ENCODE data around the gene BPGM.
A peak's percentile ranks its signal among the peaks of the same experiment; 100 is the strongest.

The BPGM gene

GRCh38 chr7:134646425-134647305 lies at the start of gene BPGM:
Gene BPGM (plus strand): TSS chr7:134646853. CDS start chr7:134661508, 14,655 bp downstream.
- peak; percentile 92 for DNase-seq (ENCODE audit: low read depth)

DNA sequence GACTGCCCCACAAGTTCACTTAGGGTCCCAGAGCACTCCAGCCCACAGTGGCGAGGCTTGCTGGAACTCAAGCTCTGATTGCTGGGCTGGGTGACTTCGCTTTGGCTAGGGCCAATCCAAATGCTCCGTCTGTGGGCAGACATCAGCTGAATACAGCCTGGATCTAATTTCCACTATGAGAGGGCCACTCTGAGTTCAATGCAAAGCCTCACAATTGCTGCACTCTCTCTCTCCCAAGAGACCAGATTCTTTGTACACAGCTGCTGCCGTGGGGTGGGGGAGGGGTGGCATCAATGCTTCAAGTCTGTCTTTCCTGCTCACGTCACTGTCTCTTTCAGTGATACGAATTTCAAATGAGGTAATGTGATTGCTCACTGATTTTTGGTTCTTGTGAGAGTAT lies 47.3 kb upstream of the BPGM start:
- DNase-seq (ENCODE audit: low read depth): no peak

- DNase-seq (ENCODE audit: low read depth): no peak
Observed at GRCh38 chr7:134601459-134601858, 45.2 kb upstream of the BPGM start.

GRCh38 chr7:134602881-134603451 lies 43.7 kb upstream of the BPGM start:
- DNase-seq (ENCODE audit: low read depth): no peak

GRCh38 chr7:134605978-134606923 lies 40.4 kb upstream of the BPGM start:
- DNase-seq (ENCODE audit: low read depth): peak; percentile 33

- DNase-seq (ENCODE audit: low read depth): no peak
Observed at GRCh38 chr7:134611611-134612151, 35.0 kb upstream of the BPGM start.

DNA sequence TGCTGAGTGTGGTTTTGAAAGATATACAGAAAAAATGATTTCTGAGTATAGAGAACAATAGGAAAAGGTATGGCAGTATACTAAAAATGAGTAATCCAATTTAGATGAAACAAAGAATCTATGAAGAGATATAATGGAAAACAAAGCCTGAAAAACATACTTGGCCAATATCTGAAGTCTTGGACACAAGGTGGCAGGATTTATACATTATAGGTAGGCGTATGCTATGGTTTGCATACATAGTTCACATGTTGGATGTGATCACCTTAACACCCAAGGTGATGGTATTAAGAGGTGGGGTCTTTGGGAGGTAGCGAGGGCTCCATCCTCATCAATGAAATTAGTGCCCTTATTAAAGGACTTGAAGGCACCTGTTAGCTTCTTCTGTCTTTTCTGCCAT lies 34.5 kb upstream of the BPGM start:
- DNase-seq (ENCODE audit: low read depth): no peak

DNA sequence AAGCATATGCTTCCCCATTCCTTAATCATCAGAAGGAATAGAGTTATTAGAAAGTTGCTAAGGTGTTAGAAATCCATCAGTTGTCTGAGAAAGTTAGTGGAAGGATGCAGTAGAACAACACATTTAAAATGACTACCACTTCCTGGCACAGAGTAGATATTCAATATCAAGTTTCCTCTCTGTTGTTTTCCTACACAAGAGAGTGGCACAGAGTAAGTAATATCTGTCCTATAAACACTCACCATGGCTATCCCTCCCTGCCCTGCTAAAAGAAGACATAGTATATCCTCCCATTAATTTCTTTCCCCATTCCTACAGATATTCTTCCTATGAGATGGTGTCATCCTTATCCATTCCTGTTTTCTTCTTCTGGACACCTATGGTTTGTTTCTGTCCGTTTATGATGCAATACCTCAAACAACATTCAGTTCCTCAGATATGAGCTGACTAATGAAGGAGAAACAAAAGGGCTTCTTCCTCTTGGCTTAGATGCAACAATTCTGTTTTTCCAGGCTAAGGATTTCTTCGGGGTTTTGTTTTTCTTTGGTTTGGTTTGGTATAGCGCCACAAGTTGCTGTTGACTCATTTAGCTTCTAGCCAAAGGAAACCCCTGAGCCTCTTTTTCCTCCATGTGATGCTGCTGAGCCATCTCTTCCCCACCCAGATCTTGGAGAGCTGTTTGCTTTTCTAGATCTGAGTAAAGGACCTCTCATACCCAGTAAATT lies 32.9 kb upstream of the BPGM start:
- no peak for DNase-seq (ENCODE audit: low read depth)

DNA sequence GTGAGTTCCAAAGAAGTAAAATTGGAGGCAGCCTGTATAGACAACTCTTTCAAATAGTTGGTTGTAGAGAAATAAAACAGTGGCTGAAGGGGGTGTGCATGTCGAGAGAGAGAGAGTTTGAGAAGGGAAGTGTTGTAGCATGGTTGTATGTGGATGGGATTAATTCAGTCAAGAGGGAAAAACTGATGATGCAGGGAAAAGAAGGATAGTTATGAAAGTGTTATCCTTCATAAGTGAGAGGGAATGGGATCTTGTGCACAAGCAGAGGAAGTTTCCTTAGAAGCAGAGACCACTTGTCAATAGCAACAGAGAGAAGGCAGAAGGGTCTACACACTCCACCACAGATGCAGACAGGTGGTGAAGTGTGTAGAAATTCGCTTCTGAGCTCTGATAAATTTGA lies 30.0 kb upstream of the BPGM start:
- DNase-seq (ENCODE audit: low read depth): no peak

GRCh38 chr7:134618756-134619530 lies 27.7 kb upstream of the BPGM start:
- DNase-seq (ENCODE audit: low read depth): no peak

DNA sequence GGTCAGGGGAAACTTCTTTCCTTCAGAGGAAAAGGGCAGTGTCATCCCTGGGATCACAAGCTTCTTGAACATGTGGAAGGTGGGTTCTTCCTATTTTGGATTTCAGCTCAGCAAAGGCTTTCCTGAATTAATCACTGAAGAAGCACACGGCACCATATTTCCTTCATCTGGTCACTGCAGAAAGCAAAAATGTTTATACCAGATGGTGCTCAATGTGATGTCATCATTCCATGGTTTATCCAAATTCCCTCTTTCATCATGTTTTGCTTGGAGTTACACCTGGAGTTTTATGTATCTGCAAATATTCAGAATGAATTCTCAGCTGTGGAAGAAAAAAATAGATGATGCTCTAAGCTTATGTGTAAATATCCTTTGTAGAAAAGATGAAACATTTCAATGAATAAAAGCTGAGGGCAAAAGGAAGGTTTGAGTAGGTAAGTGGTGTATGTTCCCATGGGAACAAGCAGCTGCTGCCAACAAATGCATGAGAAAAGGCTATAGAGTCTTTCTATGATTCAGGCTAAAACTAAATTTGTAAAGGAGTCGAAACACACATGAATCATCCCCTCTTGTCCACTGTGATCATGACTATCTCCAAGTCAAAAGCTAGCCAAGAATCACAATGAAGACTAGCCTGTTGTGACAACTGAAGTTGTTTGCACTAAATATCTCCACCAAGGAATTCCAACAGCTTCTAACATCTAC lies 26.9 kb upstream of the BPGM start:
- no peak for DNase-seq (ENCODE audit: low read depth)

DNA sequence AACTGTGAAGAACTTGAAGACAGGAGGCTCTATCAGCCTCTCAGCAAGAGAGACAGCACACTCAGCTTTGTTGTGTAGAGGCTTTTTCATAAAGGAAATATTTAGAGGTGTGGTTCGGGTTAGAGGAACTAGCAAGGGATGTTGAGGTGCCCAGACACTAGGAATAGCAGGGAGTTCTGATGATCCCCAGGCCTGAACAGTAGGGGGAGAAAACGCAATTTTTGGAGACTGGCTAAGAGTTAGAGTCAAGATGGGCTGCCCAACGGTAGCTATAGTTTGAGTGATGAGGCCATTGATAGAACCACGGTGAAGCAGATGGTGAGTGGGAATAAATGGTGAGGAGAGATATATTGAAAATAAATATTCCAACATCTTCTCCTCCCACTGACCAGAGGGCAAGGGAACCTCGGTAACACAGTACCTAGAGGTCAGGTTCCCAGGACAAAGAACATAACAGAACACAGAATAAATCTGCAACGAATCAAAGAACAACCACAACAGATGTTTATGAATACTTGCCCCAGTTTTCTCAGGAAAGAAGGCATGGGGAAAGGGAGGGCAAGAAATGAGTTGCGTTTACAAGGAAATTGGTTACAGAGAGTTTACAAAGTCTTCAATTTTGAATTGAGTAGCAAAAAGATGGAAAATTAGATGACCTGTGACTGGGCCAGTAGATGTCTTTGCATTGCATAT lies 24.2 kb upstream of the BPGM start:
- DNase-seq (ENCODE audit: low read depth): no peak

DNA sequence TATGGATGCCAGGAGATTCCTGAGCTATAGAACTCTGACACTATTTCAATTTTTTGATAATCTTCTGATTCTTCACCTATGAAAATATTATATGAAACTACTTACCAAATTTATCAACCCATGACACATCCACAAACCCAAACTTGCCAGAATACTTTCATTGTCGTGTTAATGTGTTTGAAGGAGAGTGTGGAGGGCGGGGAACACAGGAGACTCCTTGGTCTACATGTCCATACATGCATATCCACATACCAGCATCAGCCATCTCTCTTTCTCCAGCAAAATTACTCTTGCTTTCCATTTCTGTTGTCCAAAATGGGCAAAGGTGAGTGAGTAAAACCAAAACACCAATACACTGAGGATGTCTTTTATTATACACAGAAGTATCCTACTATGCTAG lies 23.5 kb upstream of the BPGM start:
- DNase-seq (ENCODE audit: low read depth): no peak

DNA sequence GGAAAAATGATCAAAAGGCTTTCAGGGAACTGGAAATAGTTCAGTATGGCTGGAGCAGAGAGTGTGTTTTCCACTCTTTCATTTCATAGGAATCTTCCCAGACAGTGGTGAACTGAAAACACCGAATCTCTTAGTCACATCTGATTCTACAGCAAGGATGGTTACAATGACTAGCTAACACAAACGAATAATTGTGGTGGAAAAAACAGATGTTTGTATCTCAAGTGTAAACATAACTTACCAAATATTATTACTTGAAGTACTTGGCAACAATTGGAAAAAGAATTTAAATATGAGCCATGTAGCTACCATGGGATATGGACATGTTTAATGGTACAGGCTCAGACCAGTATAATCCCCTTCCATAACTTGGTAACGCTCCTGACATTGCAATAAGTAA lies 21.1 kb upstream of the BPGM start:
- no peak for DNase-seq (ENCODE audit: low read depth)

GRCh38 chr7:134627109-134627774 lies 19.4 kb upstream of the BPGM start:
- DNase-seq (ENCODE audit: low read depth): no peak

DNA sequence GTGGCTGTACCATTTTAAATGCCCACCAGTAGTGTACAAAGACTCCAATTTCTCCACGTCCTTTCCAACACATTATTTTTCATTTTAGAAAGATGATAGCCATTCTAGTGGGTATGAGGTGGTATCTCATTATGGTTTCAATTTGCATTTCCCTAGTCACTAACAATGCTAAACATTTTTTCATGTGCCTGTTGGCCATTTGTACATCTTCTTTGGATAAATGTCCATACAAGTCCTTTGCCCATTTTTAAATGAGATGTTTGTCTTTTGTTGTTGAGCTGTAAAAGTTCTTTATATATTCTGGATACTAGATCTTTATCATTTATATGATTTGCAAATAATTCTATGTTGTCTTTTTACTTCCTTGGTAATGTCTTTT lies 18.9 kb upstream of the BPGM start:
- no peak for DNase-seq (ENCODE audit: low read depth)

- DNase-seq (ENCODE audit: low read depth): no peak
Observed at GRCh38 chr7:134629445-134629844, 17.2 kb upstream of the BPGM start.

DNA sequence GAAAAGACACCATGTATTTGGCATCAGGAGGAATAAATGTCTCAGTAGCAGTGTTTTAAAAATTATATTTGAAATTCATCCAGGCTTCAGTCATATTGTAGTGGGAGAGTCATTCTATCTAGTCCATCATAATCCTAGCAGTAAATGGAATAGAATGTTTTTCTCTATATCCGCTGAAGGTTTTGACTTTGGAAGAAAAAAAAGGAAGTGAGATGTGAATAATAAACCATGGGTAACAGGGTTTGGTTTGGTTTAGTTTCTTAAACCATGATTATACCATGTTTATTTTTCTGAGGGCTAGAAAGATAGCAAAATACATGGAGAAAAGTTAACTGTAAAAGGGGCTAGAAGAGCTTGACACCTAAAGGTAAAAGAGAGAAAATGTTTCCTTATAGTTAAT lies 16.4 kb upstream of the BPGM start:
- no peak for DNase-seq (ENCODE audit: low read depth)

DNA sequence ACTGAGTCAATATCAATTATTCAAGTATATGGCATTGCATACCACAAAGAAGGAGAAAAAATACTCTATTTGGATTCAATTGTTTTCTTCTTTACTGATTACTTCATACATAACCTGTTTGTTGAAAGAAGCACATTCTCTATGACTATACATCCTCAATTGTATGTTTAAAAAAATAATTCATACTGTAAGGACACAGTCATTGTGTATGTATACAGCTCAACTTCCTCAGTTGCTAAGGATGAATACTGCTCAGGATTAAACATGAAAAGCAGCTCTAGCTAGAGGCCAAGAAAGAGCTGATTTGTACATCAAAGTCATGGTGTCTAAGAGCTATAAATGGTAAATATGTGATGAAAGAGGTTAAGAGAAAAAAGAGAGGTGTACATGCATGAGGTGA lies 15.8 kb upstream of the BPGM start:
- DNase-seq (ENCODE audit: low read depth): no peak
